Gastroesophageal sphincter (tissue), 4 donors: Measurements from ENCODE around the gene CFAP100. TPM values are rescaled to one million over a fixed set of nuclear protein-coding genes. Genes with fewer than 3 reads are reported as not detected.

ENCODE experiments used
- ATAC-seq: fragments of 150-250 bp; one replicate; pipeline ENCODE4 v1.9.1; 2016; ENCODE audit warnings: mild to moderate bottlenecking, moderate library complexity
- H3K27ac ChIP-seq, 4 donors: fragments of 200-600 bp; sonication (generic) in 3 of 4; 1 replicate in 3 of 4; 2 replicates in 1 of 4; pipeline ENCODE4 v1.5.1; 2016 to 2019
- H3K27me3 ChIP-seq: fragments of 200-600 bp; sonication (generic); one replicate; pipeline ENCODE4 v1.5.1; 2019
- H3K36me3 ChIP-seq, 2 donors: fragments of 200-600 bp; sonication (generic); one replicate each; pipeline ENCODE4 v1.5.1; 2019; ENCODE audit warnings: control low read depth in 1 of 2
- H3K4me1 ChIP-seq, 3 donors: fragments of 200-600 bp; sonication (generic); 1 replicate in 2 of 3; 2 replicates in 1 of 3; pipeline ENCODE4 v1.5.1; 2016 to 2019; ENCODE audit warnings: control low read depth in 2 of 3
- H3K4me3 ChIP-seq, 2 donors: fragments of 200-600 bp; sonication (generic); one replicate each; pipeline ENCODE4 v1.5.1; 2019; ENCODE audit warnings: mild to moderate bottlenecking in 1 of 2, moderate library complexity in 1 of 2
- H3K9me3 ChIP-seq, 3 donors: fragments of 200-600 bp; sonication (generic); one replicate each; pipeline ENCODE4 v1.5.1; 2017 to 2019; ENCODE audit warnings: control low read depth in 2 of 3
- EP300 ChIP-seq: sonication (generic); formaldehyde crosslinking; IDR thresholded peaks from one replicate; pipeline ENCODE4 v1.6.1; 2017; ENCODE audit warnings: antibody characterized with exemption, mild to moderate bottlenecking
- POLR2A ChIP-seq, 2 donors: fragments of 450-650 bp; IDR thresholded peaks; one replicate each; pipeline ENCODE4 v1.6.1; 2017; ENCODE audit warnings: antibody characterized with exemption in 2 of 2, mild to moderate bottlenecking in 2 of 2, moderate library complexity in 1 of 2
- POLR2AphosphoS5 ChIP-seq: sonication (generic); formaldehyde crosslinking; IDR thresholded peaks from one replicate; pipeline ENCODE4 v1.6.1; 2017; ENCODE audit warnings: antibody characterized with exemption
- WGBS, 2 donors: methylation state at CpG; one replicate each; pipeline ENCODE4 v1.1.5; 2018; ENCODE audit warnings: low coverage in 1 of 2; 5-methylcytosine and 5-hydroxymethylcytosine counted together
- total RNA-seq, 4 donors: library from RNA; depleted of rRNA; stranded (reverse); fragments of >200 nt; gene quantifications; one replicate each; pipeline ENCODE4 v1.1.0, GENCODE V29; 2016
- TF ChIP-seq, protein P1 (sequence below), 4 experiments: fragments of 200-600 bp in 2 of 4; fragments of 450-650 bp in 2 of 4; sonication (generic) in 1 of 4; IDR thresholded peaks; one replicate each; pipeline ENCODE4 v1.5.1; 2017 to 2019; ENCODE audit warnings: antibody characterized with exemption in 4 of 4, mild to moderate bottlenecking in 2 of 4, moderate library complexity in 2 of 4

The CFAP100 gene
- total RNA-seq, 4 donors from 2014 or later, result not detected

DNA sequence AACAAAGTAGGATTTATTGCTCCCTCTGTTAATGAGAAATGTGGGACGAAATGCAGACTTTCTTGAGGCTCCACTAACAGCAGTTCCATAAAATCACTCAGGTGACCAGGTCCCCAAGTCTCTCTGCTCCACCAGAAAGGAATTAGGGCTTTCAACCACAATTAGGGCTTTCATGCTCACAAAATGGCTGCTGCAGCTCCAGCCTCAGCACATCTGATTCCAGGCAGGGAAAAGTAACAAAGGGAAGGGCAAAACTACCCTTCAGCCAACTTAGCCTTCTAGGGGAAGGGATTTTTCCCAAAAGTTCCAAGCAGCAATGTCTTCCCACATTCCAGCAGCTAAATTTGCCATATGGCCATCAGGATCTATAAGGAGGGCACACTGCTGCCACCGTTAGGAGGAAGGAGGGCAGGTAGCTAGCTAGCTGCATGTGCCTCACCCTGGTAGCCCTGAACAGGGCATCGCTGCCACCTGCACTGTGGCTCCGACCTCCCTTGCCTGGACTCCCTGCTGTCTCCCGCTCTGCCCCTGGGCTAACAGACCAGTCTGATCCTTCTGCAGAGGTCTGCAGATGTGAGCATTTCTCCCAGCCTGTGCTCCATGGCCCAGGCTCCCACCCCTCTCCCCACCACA lies 12.8 kb downstream of the CFAP100 start:
- no peak overlapping the region for H3K4me3 ChIP-seq
- peaks cover 0 to 6% (median 0%) of the 10 kb centered on the region in 3 donors for H3K9me3 ChIP-seq
- no peak for ATAC-seq
- no peaks in the 10 kb centered on the region for H3K36me3 ChIP-seq
- H3K4me1 ChIP-seq, result no peaks in the 10 kb centered on the region
- 77 to 93% methylated on average over 4 to 5 of the region's 5 CpGs for WGBS, 2 donors
- H3K27ac ChIP-seq, result no peak overlapping the region
- TF ChIP-seq POLR2A (IDR thresholded peaks at IDR 0.05) (no peak), EP300 (no peak), POLR2AphosphoS5 (no peak)
- TF ChIP-seq, protein P1, sequence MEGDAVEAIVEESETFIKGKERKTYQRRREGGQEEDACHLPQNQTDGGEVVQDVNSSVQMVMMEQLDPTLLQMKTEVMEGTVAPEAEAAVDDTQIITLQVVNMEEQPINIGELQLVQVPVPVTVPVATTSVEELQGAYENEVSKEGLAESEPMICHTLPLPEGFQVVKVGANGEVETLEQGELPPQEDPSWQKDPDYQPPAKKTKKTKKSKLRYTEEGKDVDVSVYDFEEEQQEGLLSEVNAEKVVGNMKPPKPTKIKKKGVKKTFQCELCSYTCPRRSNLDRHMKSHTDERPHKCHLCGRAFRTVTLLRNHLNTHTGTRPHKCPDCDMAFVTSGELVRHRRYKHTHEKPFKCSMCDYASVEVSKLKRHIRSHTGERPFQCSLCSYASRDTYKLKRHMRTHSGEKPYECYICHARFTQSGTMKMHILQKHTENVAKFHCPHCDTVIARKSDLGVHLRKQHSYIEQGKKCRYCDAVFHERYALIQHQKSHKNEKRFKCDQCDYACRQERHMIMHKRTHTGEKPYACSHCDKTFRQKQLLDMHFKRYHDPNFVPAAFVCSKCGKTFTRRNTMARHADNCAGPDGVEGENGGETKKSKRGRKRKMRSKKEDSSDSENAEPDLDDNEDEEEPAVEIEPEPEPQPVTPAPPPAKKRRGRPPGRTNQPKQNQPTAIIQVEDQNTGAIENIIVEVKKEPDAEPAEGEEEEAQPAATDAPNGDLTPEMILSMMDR (IDR thresholded peaks at IDR 0.05), result no peak
- peaks cover 22% of the 10 kb centered on the region for H3K27me3 ChIP-seq

- H3K27me3 ChIP-seq, result peaks cover 27% of the 10 kb centered on the region
- H3K4me3 ChIP-seq, result no peak overlapping the region
- WGBS, 2 donors, result 70 to 71% methylated on average over 2 to 5 of the region's 5 CpGs
- peaks cover 0 to 6% (median 0%) of the 10 kb centered on the region in 3 donors for H3K9me3 ChIP-seq
- no peaks in the 10 kb centered on the region for H3K4me1 ChIP-seq
- TF ChIP-seq POLR2AphosphoS5 (no peak), EP300 (no peak), POLR2A (IDR thresholded peaks at IDR 0.05) (no peak)
- TF ChIP-seq, protein P1 (IDR thresholded peaks at IDR 0.05), result no peak
- no peak overlapping the region for H3K27ac ChIP-seq
- no peak for ATAC-seq
- no peaks in the 10 kb centered on the region for H3K36me3 ChIP-seq
Observed at GRCh38 chr3:126408099-126408498, 13.4 kb downstream of the CFAP100 start.

DNA sequence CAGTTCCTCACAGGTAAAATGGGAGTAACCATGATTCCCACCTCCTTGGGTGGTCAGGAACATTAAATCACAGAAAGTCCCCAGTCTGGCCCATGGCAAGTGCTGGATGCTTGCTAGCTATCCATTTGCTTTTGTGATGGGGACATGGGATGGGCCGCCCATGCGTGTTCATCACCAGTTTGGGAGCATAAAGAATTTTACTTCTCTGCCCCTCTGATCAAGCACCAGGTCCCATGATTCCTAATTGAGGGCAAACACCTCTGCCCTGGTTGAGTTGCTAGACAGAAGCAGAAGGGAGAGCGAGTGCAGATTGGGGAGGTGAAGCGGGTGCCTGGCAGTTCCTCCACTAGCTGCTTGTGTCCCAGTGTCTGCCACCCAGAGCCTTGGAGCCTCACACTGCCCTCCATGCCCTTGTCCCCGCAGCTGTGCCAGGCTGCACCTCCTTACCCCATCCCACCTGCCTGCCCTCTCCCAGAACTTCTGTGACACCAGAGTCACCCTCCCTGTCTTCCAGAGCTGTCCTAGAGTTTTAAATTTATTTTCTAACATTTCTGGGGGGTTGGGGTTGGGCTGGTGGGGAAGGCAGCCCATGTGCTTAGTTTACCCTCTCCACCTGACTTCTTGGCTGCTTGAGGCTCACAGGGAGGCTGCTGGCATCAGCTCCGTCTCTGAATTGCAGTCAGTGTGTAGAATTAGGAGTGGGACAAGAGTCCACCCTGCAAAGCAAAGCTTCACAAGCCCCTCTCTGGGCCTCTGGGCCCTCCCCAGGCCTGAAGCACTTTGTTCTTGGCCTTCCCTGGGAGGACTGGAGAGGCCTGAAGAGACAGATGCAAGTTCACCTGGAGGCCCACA lies 18.4 kb downstream of the CFAP100 start:
- Histone ChIP-seq H3K36me3 (no peaks in the 10 kb centered on the region), H3K4me1 (peaks cover 0 to 5% (median 0%) of the 10 kb centered on the region in 3 donors), H3K27me3 (peaks cover 54% of the 10 kb centered on the region), H3K9me3 (no peaks in the 10 kb centered on the region), H3K4me3 (no peak overlapping the region), H3K27ac (no peak overlapping the region)
- no peak for ATAC-seq
- TF ChIP-seq POLR2A (IDR thresholded peaks at IDR 0.05) (no peak), POLR2AphosphoS5 (no peak), EP300 (no peak)
- TF ChIP-seq, protein P1 (IDR thresholded peaks at IDR 0.05), result no peak
- WGBS, 2 donors, result 92 to 100% methylated on average over 2 of the region's 6 CpGs

DNA sequence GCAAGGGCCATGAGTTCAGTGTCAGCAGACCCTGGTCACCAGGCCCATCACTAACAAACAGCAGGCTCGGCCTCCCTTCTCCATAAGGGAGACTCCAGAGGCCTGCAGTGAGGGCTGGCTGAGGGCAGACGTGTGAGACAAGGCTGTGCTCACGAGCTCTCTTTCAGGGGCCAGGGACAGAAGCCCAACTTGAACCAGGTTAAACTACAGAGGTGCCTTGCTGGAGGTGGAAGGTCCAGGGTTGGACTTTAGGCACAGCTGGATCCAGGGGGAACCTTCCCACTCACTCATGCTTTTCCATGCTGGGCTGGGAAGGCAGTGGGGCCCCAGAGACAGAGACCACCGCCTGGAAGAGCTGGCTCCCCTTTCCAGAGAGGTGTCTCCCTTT lies 19.0 kb downstream of the CFAP100 start:
- Histone ChIP-seq H3K36me3 (no peaks in the 10 kb centered on the region), H3K27ac (no peak overlapping the region), H3K4me3 (no peak overlapping the region), H3K27me3 (peaks cover 60% of the 10 kb centered on the region), H3K4me1 (peaks cover 0 to 5% (median 0%) of the 10 kb centered on the region in 3 donors), H3K9me3 (no peaks in the 10 kb centered on the region)
- TF ChIP-seq POLR2AphosphoS5, result no peak
- TF ChIP-seq POLR2A (IDR thresholded peaks at IDR 0.05), result no peak
- TF ChIP-seq, protein P1 (IDR thresholded peaks at IDR 0.05), result no peak
- no peak for TF ChIP-seq EP300
- ATAC-seq, result no peak
- WGBS, 2 donors, result no CpG with 5 or more reads among the region's 4 CpGs
